ENCODE data around the gene LRP10. TPM values are rescaled to one million over a fixed set of nuclear protein-coding genes. Genes with fewer than 3 reads are reported as not detected.
A peak's percentile ranks its signal among the peaks of the same experiment; 100 is the strongest.

LRP10 gene
- total RNA-seq, 1 donor from 2014 or later, result 38.6 TPM

- DNase-seq (ENCODE audit: low spot score in 2 of 2, unreplicated experiment in 2 of 2), result peak; percentile 94 to 99
- Mint-ChIP-seq H3K9me3 (no peaks in the 10 kb centered on the region), H3K27me3 (ENCODE audit: low read depth) (no peaks in the 10 kb centered on the region), H3K36me3 (peaks cover 15% of the 10 kb centered on the region), H3K4me1 (peaks cover 23% of the 10 kb centered on the region), H3K4me3 (no peak within 1 kb of the TSS), H3K27ac (no peak within 1 kb of the TSS)
- TF ChIP-seq, protein P1, sequence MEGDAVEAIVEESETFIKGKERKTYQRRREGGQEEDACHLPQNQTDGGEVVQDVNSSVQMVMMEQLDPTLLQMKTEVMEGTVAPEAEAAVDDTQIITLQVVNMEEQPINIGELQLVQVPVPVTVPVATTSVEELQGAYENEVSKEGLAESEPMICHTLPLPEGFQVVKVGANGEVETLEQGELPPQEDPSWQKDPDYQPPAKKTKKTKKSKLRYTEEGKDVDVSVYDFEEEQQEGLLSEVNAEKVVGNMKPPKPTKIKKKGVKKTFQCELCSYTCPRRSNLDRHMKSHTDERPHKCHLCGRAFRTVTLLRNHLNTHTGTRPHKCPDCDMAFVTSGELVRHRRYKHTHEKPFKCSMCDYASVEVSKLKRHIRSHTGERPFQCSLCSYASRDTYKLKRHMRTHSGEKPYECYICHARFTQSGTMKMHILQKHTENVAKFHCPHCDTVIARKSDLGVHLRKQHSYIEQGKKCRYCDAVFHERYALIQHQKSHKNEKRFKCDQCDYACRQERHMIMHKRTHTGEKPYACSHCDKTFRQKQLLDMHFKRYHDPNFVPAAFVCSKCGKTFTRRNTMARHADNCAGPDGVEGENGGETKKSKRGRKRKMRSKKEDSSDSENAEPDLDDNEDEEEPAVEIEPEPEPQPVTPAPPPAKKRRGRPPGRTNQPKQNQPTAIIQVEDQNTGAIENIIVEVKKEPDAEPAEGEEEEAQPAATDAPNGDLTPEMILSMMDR (IDR thresholded peaks at IDR 0.05; ENCODE audit: unreplicated experiment), result no peak
These were observed 57.8 kb downstream of the LRP10 start, which contains the start of gene PRMT5 for GRCh38 chr14:22929104-22929960. Gene PRMT5 (minus strand): TSS chr14:22929376. CDS start chr14:22929361, 15 bp downstream.

GRCh38 chr14:22929961-22930364 lies 58.4 kb downstream of the LRP10 start:
- H3K27me3 Mint-ChIP-seq (ENCODE audit: low read depth), result no peaks in the 10 kb centered on the region
- H3K9me3 Mint-ChIP-seq, result no peaks in the 10 kb centered on the region
- TF ChIP-seq, protein P1 (IDR thresholded peaks at IDR 0.05; ENCODE audit: unreplicated experiment), result no peak
- H3K36me3 Mint-ChIP-seq, result peaks cover 10% of the 10 kb centered on the region
- H3K27ac Mint-ChIP-seq, result no peak overlapping the region
- peaks cover 23% of the 10 kb centered on the region for H3K4me1 Mint-ChIP-seq
- no peak for DNase-seq (ENCODE audit: low spot score in 2 of 2, unreplicated experiment in 2 of 2)
- H3K4me3 Mint-ChIP-seq, result no peak overlapping the region

Other genes with a start within 250 kb of the LRP10 start
- not detected in 3 replicates for gene OR6J1, start 227.4 kb upstream of the LRP10 start, total RNA-seq
- 115 to 118 TPM (median 117 TPM) in 3 replicates for gene OXA1L, start 105.1 kb upstream of the LRP10 start, total RNA-seq
- 8.3 to 9.8 TPM (median 8.9 TPM) in 3 replicates for gene SLC7A7, start 56.3 kb upstream of the LRP10 start, total RNA-seq
- 67.4 to 77.0 TPM (median 74.4 TPM) in 3 replicates for gene MRPL52, start 41.9 kb upstream of the LRP10 start, total RNA-seq
- gene MMP14, start 35.2 kb upstream of the LRP10 start, total RNA-seq, result 302 to 306 TPM (median 304 TPM) in 3 replicates
- 2.6 to 3.0 TPM (median 3.0 TPM) in 3 replicates for gene REM2, start 11.5 kb downstream of the LRP10 start, total RNA-seq
- 97.9 to 106 TPM (median 101 TPM) in 3 replicates for gene RBM23, start 47.4 kb downstream of the LRP10 start, total RNA-seq
- 86.2 to 89.8 TPM (median 86.2 TPM) in 3 replicates for gene PRMT5, start 57.6 kb downstream of the LRP10 start, total RNA-seq
- gene HAUS4, start 85.3 kb downstream of the LRP10 start, total RNA-seq, result 32.7 to 33.2 TPM (median 33.0 TPM) in 3 replicates
- gene AJUBA, start 110.8 kb downstream of the LRP10 start, total RNA-seq, result 108 to 110 TPM (median 109 TPM) in 3 replicates
- 14.0 to 15.1 TPM (median 14.9 TPM) in 3 replicates for gene C14orf93, start 138.4 kb downstream of the LRP10 start, total RNA-seq
- gene PSMB5, start 163.2 kb downstream of the LRP10 start, total RNA-seq, result 121 to 124 TPM (median 123 TPM) in 3 replicates
- 0.09 TPM in 1 of 3 replicates, not detected in the others for gene PSMB11, start 170.5 kb downstream of the LRP10 start, total RNA-seq
- 26.4 to 30.4 TPM (median 29.3 TPM) in 3 replicates for gene CDH24, start 185.8 kb downstream of the LRP10 start, total RNA-seq
- gene ACIN1, start 223.4 kb downstream of the LRP10 start, total RNA-seq, result 372 to 401 TPM (median 374 TPM) in 3 replicates
- gene C14orf119, start 223.8 kb downstream of the LRP10 start, total RNA-seq, result 43.2 to 48.5 TPM (median 45.6 TPM) in 3 replicates
- gene CIROP, start 233.2 kb downstream of the LRP10 start, total RNA-seq, result not detected in 3 replicates
- gene CEBPE, start 247.5 kb downstream of the LRP10 start, total RNA-seq, result not detected in 3 replicates

Data from mesothelial cell of epicardium (in vitro differentiated cells).